Hepatocyte (in vitro differentiated cells): ENCODE measurements around the gene TPCN2.

Experiments used
- EZH2 ChIP-seq: fragments of 200-600 bp; sonication (generic); IDR thresholded peaks from 2 replicates; pipeline ENCODE4 v1.6.1; 2016; ENCODE audit warnings: antibody characterized with exemption, mild to moderate bottlenecking, borderline replicate concordance
- EZH2phosphoT487 ChIP-seq: fragments of 200-600 bp; sonication (generic); IDR thresholded peaks from one replicate; pipeline ENCODE4 v1.6.1; 2018; ENCODE audit warnings: antibody characterized with exemption, mild to moderate bottlenecking, low read depth, moderate library complexity; ENCODE audit not compliant: unreplicated experiment, severe bottlenecking
- TF ChIP-seq, protein P1 (sequence below): fragments of 200-600 bp; sonication (generic); IDR thresholded peaks from 2 replicates; pipeline ENCODE4 v1.5.1; 2016; ENCODE audit warnings: antibody characterized with exemption, mild to moderate bottlenecking; ENCODE audit not compliant: poor library complexity

GRCh38 chr11:69076129-69076791 is 27.5 kb downstream of the TPCN2 start:
- no peak for TF ChIP-seq EZH2phosphoT487
- TF ChIP-seq, protein P1, sequence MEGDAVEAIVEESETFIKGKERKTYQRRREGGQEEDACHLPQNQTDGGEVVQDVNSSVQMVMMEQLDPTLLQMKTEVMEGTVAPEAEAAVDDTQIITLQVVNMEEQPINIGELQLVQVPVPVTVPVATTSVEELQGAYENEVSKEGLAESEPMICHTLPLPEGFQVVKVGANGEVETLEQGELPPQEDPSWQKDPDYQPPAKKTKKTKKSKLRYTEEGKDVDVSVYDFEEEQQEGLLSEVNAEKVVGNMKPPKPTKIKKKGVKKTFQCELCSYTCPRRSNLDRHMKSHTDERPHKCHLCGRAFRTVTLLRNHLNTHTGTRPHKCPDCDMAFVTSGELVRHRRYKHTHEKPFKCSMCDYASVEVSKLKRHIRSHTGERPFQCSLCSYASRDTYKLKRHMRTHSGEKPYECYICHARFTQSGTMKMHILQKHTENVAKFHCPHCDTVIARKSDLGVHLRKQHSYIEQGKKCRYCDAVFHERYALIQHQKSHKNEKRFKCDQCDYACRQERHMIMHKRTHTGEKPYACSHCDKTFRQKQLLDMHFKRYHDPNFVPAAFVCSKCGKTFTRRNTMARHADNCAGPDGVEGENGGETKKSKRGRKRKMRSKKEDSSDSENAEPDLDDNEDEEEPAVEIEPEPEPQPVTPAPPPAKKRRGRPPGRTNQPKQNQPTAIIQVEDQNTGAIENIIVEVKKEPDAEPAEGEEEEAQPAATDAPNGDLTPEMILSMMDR = no peak
- TF ChIP-seq EZH2 = no peak
